MM.1S (cell line): ENCODE results near the gene CBX2.

Experiments used
- DNase-seq: peaks from one replicate; pipeline ENCODE4 v3.0.0-alpha.2; 2015
- H2AFZ ChIP-seq: fragments of 300-600 bp; sonication (generic); 2 replicates; pipeline ENCODE4 v1.6.0; 2016; ENCODE audit warnings: antibody characterized with exemption, low read length
- H3F3A ChIP-seq: fragments of 300-600 bp; sonication (generic); 2 replicates; pipeline ENCODE4 v1.6.1; 2016; ENCODE audit warnings: mild to moderate bottlenecking, antibody characterized with exemption, low read length, moderate library complexity, mixed read lengths; ENCODE audit not compliant: insufficient read depth
- H3K27ac ChIP-seq: fragments of 300-600 bp; sonication (generic); 2 replicates; pipeline ENCODE4 v1.5.1; 2016; ENCODE audit warnings: mild to moderate bottlenecking, low read length
- H3K27me3 ChIP-seq: fragments of 300-600 bp; sonication (generic); replicated peaks from 2 replicates; pipeline ENCODE4 v1.6.0; 2016; ENCODE audit warnings: low read length; ENCODE audit not compliant: insufficient read depth
- H3K36me3 ChIP-seq: fragments of 300-600 bp; sonication (generic); replicated peaks from 2 replicates; pipeline ENCODE4 v1.6.1; 2016; ENCODE audit warnings: mild to moderate bottlenecking, low read length, mixed read lengths; ENCODE audit not compliant: insufficient read depth
- H3K4me1 ChIP-seq: fragments of 300-600 bp; sonication (generic); 2 replicates; pipeline ENCODE4 v1.6.1; 2016; ENCODE audit warnings: low read length, mixed read lengths
- H3K4me2 ChIP-seq: fragments of 300-600 bp; sonication (generic); 2 replicates; pipeline ENCODE4 v1.6.0; 2016; ENCODE audit warnings: low read depth, low read length
- H3K4me3 ChIP-seq: fragments of 300-600 bp; sonication (generic); 2 replicates; pipeline ENCODE4 v1.5.1; 2016; ENCODE audit warnings: low read length, mixed read lengths
- H3K79me2 ChIP-seq: fragments of 300-600 bp; sonication (generic); 2 replicates; pipeline ENCODE4 v1.6.1; 2016; ENCODE audit warnings: mixed run types, low read length, mixed read lengths
- H3K9ac ChIP-seq: fragments of 300-600 bp; sonication (generic); 2 replicates; pipeline ENCODE4 v1.6.1; 2016; ENCODE audit warnings: low read length, mixed read lengths
- H3K9me2 ChIP-seq: fragments of 300-600 bp; sonication (generic); replicated peaks from 2 replicates; pipeline ENCODE4 v1.6.1; 2016; ENCODE audit warnings: mild to moderate bottlenecking, low read length, mixed read lengths; ENCODE audit not compliant: insufficient read depth
- H3K9me3 ChIP-seq: fragments of 300-600 bp; sonication (generic); replicated peaks from 2 replicates; pipeline ENCODE4 v1.6.1; 2016; ENCODE audit warnings: mild to moderate bottlenecking, low read length, mixed read lengths; ENCODE audit not compliant: insufficient read depth
- H4K20me1 ChIP-seq: fragments of 300-600 bp; sonication (generic); 2 replicates; pipeline ENCODE4 v1.6.1; 2016; ENCODE audit warnings: mild to moderate bottlenecking, low read length, moderate library complexity, mixed read lengths; ENCODE audit not compliant: insufficient read depth
- EZH2 ChIP-seq: fragments of 300-600 bp; sonication (generic); optimal IDR thresholded peaks from 2 replicates; pipeline ENCODE3; 2017; ENCODE audit warnings: low read depth, mild to moderate bottlenecking, antibody characterized with exemption, low read length, mixed read lengths
- EZH2phosphoT487 ChIP-seq: fragments of 300-600 bp; sonication (generic); IDR thresholded peaks from 2 replicates; pipeline ENCODE4 v1.6.1; 2018; ENCODE audit warnings: antibody characterized with exemption, low read length
- TF ChIP-seq, protein P1 (sequence below): fragments of 300-600 bp; sonication (generic); IDR thresholded peaks from 2 replicates; pipeline ENCODE4 v1.5.1; 2016; ENCODE audit warnings: antibody characterized with exemption, low read length, mixed read lengths

The CBX2 gene

DNA sequence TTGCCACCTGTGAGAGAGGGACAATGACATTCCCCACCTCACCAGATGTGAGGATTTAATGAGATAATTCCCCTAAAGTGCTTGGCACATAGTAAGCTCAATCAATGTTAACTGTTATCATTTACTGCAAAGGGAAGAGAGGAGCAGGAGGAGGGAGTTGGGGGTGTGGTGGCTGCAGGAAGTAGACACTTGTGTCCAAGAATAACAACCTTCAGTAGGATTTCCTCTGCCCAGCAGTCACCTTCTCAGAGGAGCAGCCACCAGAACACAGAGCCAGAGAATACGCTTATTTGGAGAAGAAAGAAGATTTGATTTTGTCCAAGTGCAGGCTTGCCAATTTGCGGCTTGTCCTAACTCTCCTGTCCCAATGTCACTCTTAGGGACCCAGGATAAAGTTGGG lies 51.1 kb downstream of the CBX2 start:
- H3K9ac ChIP-seq = no peak overlapping the region
- no peaks in the 10 kb centered on the region for H3F3A ChIP-seq
- no peak overlapping the region for H2AFZ ChIP-seq
- H3K9me3 ChIP-seq = no peaks in the 10 kb centered on the region
- H3K9me2 ChIP-seq = no peaks in the 10 kb centered on the region
- H3K4me1 ChIP-seq = no peaks in the 10 kb centered on the region
- TF ChIP-seq EZH2phosphoT487 = no peak
- TF ChIP-seq, protein P1, sequence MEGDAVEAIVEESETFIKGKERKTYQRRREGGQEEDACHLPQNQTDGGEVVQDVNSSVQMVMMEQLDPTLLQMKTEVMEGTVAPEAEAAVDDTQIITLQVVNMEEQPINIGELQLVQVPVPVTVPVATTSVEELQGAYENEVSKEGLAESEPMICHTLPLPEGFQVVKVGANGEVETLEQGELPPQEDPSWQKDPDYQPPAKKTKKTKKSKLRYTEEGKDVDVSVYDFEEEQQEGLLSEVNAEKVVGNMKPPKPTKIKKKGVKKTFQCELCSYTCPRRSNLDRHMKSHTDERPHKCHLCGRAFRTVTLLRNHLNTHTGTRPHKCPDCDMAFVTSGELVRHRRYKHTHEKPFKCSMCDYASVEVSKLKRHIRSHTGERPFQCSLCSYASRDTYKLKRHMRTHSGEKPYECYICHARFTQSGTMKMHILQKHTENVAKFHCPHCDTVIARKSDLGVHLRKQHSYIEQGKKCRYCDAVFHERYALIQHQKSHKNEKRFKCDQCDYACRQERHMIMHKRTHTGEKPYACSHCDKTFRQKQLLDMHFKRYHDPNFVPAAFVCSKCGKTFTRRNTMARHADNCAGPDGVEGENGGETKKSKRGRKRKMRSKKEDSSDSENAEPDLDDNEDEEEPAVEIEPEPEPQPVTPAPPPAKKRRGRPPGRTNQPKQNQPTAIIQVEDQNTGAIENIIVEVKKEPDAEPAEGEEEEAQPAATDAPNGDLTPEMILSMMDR = no peak
- TF ChIP-seq EZH2 = no peak
- H3K79me2 ChIP-seq = no peaks in the 10 kb centered on the region
- no peak overlapping the region for H3K4me3 ChIP-seq
- H4K20me1 ChIP-seq = no peaks in the 10 kb centered on the region
- no peak overlapping the region for H3K4me2 ChIP-seq
- DNase-seq = no peak
- no peak overlapping the region for H3K27ac ChIP-seq
- H3K36me3 ChIP-seq = no peaks in the 10 kb centered on the region
- H3K27me3 ChIP-seq = peaks cover 48% of the 10 kb centered on the region

DNA sequence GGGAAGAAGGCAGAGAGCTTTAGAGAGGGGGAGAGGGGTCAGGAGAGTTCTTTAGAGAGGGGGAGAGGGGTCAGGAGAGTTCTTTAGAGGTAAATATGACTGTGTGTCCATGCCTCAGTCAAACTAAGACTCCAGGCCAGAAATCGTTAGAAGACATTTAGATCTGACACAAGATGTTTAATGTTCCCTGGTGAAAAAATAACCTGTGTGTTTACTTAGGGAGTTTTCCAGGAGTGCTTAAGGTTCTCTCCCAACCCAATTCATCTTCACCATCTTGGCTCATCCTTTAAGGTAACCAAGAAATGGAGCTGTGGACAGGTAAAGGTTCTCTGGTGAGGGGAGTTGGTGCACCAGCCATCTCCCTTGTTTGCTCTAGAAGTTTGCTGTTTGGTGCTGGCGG lies 51.5 kb downstream of the CBX2 start:
- Histone ChIP-seq H3K27ac (no peak overlapping the region), H3K4me3 (no peak overlapping the region), H2AFZ (no peak overlapping the region), H3K4me1 (no peaks in the 10 kb centered on the region), H3K9me2 (no peaks in the 10 kb centered on the region), H4K20me1 (no peaks in the 10 kb centered on the region), H3K36me3 (no peaks in the 10 kb centered on the region), H3K9me3 (no peaks in the 10 kb centered on the region), H3K4me2 (no peak overlapping the region), H3K79me2 (no peaks in the 10 kb centered on the region), H3K9ac (no peak overlapping the region), H3F3A (no peaks in the 10 kb centered on the region), H3K27me3 (peaks cover 43% of the 10 kb centered on the region)
- no peak for DNase-seq
- TF ChIP-seq EZH2 (no peak), EZH2phosphoT487 (no peak)
- TF ChIP-seq, protein P1 = no peak

DNA sequence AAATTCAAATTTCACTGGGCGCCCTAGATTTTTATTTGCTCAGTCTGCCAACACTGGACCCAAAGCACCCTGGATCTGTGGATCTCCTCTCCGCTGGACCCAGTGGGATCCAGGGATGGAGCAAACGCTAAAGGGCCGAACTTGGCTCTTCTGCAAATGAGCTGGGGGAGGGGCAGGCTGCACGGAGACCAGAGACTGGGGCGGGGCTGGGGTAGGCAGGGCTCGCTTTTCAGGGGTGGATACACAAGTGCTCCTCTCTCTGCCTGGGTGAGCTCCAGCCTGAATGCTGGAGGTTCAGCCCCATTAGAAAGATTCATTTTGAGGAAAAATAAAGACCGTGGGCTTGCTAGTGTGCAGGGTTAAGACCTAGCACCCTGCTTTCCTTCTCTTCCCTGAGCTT lies 52.4 kb downstream of the CBX2 start:
- no peak for DNase-seq
- Histone ChIP-seq H3K27ac (no peak overlapping the region), H2AFZ (no peak overlapping the region), H3K79me2 (no peaks in the 10 kb centered on the region), H3K27me3 (peaks cover 35% of the 10 kb centered on the region), H3F3A (no peaks in the 10 kb centered on the region), H4K20me1 (no peaks in the 10 kb centered on the region), H3K9me3 (no peaks in the 10 kb centered on the region), H3K4me2 (no peak overlapping the region), H3K36me3 (no peaks in the 10 kb centered on the region), H3K4me3 (no peak overlapping the region), H3K9ac (no peak overlapping the region), H3K4me1 (no peaks in the 10 kb centered on the region), H3K9me2 (no peaks in the 10 kb centered on the region)
- no peak for TF ChIP-seq EZH2phosphoT487
- TF ChIP-seq EZH2 = no peak

DNA sequence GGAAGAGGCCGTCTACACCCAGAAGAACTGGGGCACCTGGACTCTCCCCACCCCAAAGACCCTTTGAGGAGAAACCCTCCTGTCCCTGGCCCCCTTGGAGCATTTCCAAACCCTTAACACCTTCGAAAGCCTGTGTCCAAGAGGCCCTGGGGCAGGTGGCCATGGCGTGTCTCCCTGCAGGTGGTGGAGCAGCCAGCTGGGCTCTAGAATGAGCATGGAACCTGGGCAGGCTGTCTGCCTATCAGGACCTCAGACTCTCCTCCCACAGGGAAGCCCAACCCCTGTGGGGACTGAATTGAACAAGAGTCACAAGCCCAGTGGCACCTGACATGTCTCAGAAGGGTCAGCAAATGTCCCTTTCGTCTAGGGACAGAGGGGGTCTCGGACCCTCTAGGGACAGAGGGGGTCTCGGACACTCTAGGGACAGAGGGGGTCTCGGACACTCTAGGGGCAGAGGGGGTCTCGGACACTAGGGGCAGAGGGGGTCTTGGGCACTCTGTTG lies 52.9 kb downstream of the CBX2 start:
- Histone ChIP-seq H3K9me3 (no peaks in the 10 kb centered on the region), H2AFZ (no peak overlapping the region), H3K27me3 (peaks cover 30% of the 10 kb centered on the region), H3K79me2 (no peaks in the 10 kb centered on the region), H3K4me3 (no peak overlapping the region), H3F3A (no peaks in the 10 kb centered on the region), H3K4me1 (no peaks in the 10 kb centered on the region), H3K9ac (no peak overlapping the region), H3K9me2 (no peaks in the 10 kb centered on the region), H4K20me1 (no peaks in the 10 kb centered on the region), H3K4me2 (no peak overlapping the region), H3K36me3 (no peaks in the 10 kb centered on the region), H3K27ac (no peak overlapping the region)
- TF ChIP-seq EZH2 (no peak), EZH2phosphoT487 (no peak)
- TF ChIP-seq, protein P1 = no peak
- no peak for DNase-seq
